A204.1 (cell line): ENCODE measurements around the gene ST7L.

Source experiments
- FAIRE-seq: peaks from 2 replicates; lab custom pipeline; 2012; peaks lifted over from hg19 to GRCh38; lab: Jason Lieb, UNC

ST7L gene

DNA sequence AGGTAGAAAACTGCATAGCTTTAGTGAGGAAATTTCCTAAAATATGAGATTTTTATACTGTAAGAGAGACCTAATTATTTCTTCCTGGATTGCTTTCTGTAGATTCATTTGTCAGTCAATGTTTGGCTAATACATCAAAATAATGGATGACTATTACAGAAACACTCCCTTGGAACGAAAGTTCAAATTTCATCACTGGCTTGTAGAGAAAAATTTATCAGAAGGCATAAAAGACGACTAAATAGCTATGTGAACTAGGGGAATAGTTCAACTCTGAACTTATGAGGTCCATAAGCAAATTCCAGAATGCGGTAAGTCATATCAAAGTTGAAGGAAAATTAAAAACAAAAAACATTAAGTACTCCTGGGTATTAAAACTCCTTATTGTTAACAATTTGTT, 74.2 kb downstream of the ST7L start:
- no peak for FAIRE-seq

GRCh38 chr1:112544011-112544688, 74.8 kb downstream of the ST7L start:
- no peak for FAIRE-seq

DNA sequence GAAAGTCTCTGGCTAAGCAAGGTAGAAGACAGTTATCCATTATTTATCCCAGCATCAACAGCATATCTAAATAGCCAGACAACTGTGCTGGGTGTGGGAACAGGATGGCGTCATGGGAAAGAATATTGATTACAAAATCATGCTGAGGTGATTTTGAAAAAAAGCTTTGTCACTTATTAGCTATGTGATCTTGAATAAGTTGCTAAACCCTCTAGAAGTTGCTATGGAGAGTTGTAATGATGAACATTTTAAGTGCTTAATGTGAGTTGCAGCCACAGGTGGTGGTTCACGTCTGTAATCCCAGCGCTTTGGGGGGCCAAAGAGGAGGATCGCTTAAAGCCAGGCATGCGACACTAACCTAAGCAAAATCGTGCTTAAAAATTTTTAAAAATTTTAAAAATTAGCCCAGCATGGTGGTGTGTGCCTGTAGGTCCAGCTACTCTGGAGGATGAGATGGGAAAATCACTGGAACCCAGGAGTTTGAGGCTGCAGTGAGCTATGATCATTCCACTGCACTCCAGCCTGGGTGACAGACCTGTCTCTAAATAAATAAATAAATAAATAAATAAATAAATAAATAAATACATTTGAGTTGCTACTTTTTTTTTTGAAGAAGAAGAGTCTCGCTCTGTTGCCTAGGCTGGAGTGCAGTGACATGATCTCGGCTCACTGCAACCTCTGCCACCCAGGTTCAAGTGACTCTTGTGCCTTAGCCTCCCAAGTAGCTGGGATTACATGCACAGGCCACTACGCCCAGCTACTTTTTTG, 76.6 kb downstream of the ST7L start:
- no peak for FAIRE-seq

DNA sequence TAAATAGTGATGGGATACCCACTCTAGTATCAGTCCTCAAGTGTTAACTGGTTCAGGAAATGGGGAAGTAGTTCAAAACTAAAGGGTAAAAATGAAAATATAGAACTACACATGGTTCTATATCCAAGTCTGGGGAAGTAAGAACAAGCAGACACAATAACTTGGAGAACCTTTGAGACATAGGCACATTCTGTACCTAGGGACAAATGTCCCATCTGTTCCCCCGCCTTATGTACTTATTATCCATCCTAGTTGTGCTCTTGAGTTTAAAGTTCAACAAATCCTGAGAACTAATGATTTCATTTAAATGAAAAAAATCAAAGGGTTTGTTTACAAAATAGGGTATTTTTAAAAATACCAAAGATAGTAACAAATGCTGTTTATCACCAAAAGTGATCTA, 77.6 kb downstream of the ST7L start:
- no peak for FAIRE-seq

GRCh38 chr1:112540226-112540794, 78.6 kb downstream of the ST7L start:
- no peak for FAIRE-seq

DNA sequence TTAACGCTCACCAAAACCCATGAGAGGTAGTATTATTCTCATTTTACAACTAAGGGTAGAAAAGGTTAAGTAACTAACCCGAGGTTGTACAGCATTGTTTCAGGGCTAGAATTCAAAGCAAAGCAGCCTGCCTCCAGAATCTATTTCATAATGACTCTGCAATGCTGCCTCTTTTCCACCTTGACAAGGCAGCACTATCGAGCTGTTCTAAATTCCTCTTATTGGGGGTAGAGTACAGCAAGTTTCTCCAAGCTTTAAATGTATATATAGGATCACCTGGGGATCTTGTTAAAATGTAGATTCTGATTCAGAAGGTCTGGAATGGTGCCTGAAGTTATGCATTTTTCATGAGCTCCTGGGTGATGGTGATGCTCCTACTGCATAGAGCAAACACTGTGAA, 80.1 kb downstream of the ST7L start:
- no peak for FAIRE-seq

GRCh38 chr1:112537456-112537855, 81.5 kb downstream of the ST7L start:
- FAIRE-seq: no peak

DNA sequence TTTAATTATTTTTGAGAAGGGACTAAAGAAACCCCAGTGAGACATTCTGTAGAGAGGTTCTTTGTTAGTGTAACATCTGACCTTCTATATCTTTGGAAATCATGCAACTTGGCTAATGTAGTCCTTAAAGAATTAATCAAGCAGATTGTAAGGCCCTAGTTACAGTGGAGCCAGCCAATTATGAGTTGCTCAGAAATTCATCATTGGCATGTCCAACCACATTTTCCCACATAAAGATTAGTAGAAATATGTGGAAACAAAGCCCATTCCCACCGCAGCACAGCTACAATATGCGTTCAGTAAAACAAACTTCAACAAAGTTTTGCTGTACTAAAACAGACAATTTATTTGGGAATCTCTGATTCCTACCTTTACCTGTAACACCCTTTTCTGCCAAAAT, 82.4 kb downstream of the ST7L start:
- no peak for FAIRE-seq

DNA sequence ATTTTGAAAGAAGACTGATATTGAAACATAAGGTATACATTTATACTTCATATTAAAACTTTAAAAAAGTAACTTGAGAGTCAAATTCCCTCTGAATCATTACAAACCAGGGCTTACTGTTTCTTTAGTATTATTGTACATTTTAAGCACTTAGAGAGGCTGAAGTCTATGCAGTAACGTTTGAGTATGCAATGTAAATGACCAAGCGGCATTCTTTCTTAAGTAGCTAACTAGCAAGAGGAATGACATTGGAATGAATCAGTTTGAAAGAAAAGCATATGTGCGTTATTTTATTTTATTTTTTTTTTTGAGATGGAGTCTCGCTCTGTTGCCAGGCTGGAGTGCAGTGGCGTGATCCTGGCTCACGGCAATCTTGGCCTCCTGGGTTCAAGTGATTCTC, 85.9 kb downstream of the ST7L start:
- no peak for FAIRE-seq

DNA sequence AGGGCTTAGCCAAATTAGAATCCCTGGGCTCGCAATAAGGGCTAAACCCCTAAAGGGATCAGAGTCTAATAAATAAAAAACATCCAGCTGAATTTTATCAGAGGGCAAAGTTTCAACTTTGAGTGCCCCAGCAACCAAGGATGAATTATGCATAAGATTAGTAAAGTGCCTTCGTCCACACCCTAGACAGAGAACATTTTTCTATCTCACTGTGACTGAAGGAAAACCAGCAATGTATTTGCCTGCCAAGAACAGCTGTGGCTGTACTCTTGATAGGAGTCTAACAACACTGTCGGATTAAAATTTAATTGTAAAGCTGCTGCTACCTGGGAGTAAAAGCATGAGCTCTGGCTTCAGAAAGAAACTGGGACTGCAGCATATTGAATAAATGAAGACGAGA, 86.9 kb downstream of the ST7L start:
- FAIRE-seq: no peak

GRCh38 chr1:112530832-112531231, 88.1 kb downstream of the ST7L start:
- no peak for FAIRE-seq

DNA sequence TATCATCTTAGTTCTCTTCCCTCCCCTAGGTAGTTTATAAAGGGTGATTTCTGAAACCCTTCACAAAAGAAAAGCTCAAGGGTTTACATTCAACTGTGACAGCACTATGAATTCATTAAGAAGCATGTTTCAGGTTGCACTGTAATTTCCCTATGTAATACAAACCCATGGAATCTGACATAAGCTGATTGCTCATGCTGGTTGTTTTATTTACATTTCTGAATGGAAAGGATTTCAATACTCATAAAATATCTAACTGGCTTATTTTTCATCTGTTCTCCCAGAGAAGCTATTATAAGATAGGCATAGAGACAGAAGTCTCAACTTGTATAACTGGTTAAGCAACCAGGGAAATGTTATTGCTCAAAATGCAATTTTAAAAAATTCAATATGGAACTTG, 89.6 kb downstream of the ST7L start:
- FAIRE-seq: no peak

GRCh38 chr1:112528076-112528475, 90.9 kb downstream of the ST7L start:
- no peak for FAIRE-seq

DNA sequence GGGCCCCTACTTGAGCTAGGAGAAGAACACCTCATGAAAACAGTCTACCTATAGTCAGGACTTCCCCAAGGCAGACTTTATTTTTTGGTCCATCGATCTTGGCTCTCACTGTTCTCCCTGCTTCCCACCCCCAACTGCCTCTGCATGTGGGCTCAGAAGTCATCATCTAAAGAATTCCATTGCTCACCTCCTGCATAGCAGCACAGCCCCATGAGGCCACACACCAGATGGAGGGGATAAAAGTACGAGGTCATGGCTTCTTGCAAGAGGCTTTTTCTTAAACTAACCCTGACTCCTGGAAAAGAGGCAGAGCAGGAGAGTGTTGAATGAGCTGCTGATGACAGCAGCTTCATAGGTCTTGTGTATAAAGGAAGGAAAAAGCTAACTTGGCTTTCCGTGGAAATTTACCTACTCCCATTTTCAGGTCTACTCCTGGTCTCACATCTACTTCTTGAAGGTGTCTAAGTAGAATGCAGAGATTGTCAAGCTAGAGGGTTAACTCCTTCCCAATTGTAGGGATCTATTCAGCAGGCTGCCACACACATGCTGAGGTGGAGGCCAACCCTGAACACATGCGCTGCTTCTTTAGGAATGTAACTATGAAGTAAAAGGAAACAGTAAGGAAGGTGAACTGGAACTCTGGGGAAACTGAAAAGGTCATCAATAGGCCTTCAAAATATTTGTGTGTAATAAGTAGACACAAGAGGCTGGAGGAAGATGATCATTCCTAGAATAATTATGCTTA, 91.5 kb downstream of the ST7L start:
- FAIRE-seq: no peak

DNA sequence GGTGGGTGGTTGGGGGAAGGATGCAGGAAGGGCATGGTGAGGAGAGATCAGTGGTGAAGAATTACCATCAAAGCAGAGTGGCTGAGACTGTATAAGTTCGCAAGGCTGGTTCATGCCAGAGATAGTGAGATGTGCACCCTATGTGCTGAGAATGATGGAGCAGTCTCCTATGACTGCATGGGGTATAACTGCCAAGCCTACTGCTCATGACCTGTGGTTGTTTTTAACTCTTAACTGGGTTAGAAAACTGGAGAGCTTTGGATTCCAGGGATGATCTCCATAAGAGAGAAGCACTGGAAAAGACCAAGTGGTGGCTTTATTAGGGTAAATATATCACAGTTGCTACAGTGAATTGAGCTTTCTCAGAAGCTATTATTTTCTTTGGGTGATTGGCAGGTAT, 94.0 kb downstream of the ST7L start:
- no peak for FAIRE-seq

- no peak for FAIRE-seq
These were observed 94.7 kb downstream of the ST7L start for GRCh38 chr1:112524251-112524650.

GRCh38 chr1:112522621-112523020, 96.3 kb downstream of the ST7L start:
- FAIRE-seq: no peak

DNA sequence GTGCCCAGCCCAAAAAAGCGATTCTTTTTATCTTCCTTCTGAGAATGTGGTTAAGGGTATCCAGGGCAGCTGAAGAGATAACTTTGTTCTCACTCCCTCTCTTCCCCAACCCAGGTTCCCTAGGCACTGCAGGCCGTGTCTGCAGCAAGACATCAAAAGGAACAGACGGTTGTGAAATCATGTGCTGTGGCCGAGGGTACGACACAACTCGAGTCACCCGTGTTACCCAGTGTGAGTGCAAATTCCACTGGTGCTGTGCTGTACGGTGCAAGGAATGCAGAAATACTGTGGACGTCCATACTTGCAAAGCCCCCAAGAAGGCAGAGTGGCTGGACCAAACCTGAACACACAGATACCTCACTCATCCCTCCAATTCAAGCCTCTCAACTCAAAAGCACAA, 98.8 kb downstream of the ST7L start:
- FAIRE-seq: no peak

DNA sequence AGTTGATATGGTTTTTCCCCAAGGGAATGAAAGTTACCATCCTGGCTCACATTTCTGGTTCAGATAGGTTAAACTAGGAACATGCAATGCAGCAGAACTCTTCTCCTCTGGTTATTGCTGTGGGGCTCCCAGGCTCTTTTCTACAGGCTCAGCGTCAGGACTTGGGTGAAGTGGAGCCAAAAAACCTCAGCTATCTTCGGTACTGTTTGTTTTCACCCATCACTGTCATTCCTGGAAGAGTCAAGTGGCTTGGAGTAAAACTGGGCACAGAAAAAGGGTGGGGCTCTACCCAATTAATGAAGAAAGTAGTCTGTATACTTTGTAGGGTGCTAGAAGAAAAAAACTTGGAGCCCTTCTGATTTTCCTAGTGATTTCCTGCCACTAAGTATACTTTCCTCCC, 100.8 kb downstream of the ST7L start:
- no peak for FAIRE-seq

GRCh38 chr1:112517646-112518045, 101.3 kb downstream of the ST7L start:
- no peak for FAIRE-seq

- no peak for FAIRE-seq
These were observed 101.7 kb downstream of the ST7L start for GRCh38 chr1:112517231-112517630.

- no peak for FAIRE-seq
These were observed 102.8 kb downstream of the ST7L start for GRCh38 chr1:112516141-112516540.
